ENCODE data around the gene KRTAP10-3.

DNA sequence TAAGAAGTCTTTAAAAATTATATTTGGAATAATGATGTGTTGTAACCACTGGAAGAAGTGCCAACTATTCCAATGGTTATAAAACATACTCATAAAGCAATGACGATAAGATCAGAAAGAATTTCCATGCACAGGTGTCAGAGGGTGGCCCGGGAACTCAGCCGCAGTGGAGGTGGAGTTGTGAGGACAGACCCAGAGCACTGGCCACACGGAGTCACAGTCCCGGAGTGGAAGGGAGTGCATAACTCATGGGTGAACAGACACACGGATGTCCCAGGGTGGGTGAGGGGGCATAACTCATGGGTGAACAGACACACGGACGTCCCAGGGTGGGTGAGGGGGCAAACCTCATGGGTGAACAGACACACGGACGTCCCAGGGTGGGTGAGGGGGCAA is 17.4 kb upstream of the KRTAP10-3 start:
- TF ChIP-seq, protein P1, sequence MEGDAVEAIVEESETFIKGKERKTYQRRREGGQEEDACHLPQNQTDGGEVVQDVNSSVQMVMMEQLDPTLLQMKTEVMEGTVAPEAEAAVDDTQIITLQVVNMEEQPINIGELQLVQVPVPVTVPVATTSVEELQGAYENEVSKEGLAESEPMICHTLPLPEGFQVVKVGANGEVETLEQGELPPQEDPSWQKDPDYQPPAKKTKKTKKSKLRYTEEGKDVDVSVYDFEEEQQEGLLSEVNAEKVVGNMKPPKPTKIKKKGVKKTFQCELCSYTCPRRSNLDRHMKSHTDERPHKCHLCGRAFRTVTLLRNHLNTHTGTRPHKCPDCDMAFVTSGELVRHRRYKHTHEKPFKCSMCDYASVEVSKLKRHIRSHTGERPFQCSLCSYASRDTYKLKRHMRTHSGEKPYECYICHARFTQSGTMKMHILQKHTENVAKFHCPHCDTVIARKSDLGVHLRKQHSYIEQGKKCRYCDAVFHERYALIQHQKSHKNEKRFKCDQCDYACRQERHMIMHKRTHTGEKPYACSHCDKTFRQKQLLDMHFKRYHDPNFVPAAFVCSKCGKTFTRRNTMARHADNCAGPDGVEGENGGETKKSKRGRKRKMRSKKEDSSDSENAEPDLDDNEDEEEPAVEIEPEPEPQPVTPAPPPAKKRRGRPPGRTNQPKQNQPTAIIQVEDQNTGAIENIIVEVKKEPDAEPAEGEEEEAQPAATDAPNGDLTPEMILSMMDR (IDR thresholded peaks at IDR 0.05): no peak
- no peak for TF ChIP-seq ZFX (IDR thresholded peaks at IDR 0.05; ENCODE audit: borderline replicate concordance)
